ENCODE measurements around the gene THEMIS2. TPM values are rescaled to one million over a fixed set of nuclear protein-coding genes. Genes with fewer than 3 reads are reported as not detected.

The THEMIS2 gene
- total and polyA plus RNA-seq, 2 of the 13 experiments (the other 11 are each of a cell fraction or from before 2014, with no cell fraction given): 0.38 to 1.5 TPM

GRCh38 chr1:27824411-27824810, 47.9 kb upstream of the THEMIS2 start:
- no peak overlapping the region for H3K9ac ChIP-seq (ENCODE audit: insufficient read depth, low read depth, low read length)
- DNase-seq (ENCODE audit: low spot score) (no peak), FAIRE-seq (no peak), ATAC-seq (no peak)
- POLR2A ChIA-PET: no interaction called here
- no TSS peak for BruUV-seq (replicated peaks)
- WGBS (ENCODE audit: low lambda C conversion rate): 99% methylated on average over 4 of the region's 4 CpGs
- in situ Hi-C loops (cut with HindIII; ENCODE audit: extremely low pct_ligation_motif_present, low pct_unique_long_range_greater_than_20kb) (no loop called here), intact Hi-C loops (cut with micrococcal nuclease; ENCODE audit: unreplicated experiment) (no loop called here)
- no peak overlapping the region for H3K27ac ChIP-seq (ENCODE audit: extremely low read length, insufficient read depth, low read length)
- no peaks in the 10 kb centered on the region for H3K79me2 ChIP-seq (ENCODE audit: insufficient read depth, low read length)
- H3K4me2 ChIP-seq (ENCODE audit: low read depth, low read length): no peak overlapping the region
- peaks cover 0 to 7% of the 10 kb centered on the region in 2 experiments; a peak in 2 of 5 replicates for H3K36me3 ChIP-seq (replicated peaks in 1 of 2; ENCODE audit: control insufficient read depth in 1 of 2, insufficient read depth in 2 of 2, low read length in 2 of 2)
- H3K4me3 ChIP-seq (replicated peaks in 1 of 3; ENCODE audit: insufficient read depth in 1 of 3, low read depth in 2 of 3, low read length in 3 of 3): no peak overlapping the region
- H2AFZ ChIP-seq (ENCODE audit: low read length): no peak overlapping the region
- peaks cover 17% of the 10 kb centered on the region for H3K4me1 ChIP-seq (ENCODE audit: insufficient read depth, low read length)
- CTCF ChIA-PET (ENCODE audit: low intra/inter-chr PET ratio, low total read pairs): no interaction called here
- TF ChIP-seq, protein P1, sequence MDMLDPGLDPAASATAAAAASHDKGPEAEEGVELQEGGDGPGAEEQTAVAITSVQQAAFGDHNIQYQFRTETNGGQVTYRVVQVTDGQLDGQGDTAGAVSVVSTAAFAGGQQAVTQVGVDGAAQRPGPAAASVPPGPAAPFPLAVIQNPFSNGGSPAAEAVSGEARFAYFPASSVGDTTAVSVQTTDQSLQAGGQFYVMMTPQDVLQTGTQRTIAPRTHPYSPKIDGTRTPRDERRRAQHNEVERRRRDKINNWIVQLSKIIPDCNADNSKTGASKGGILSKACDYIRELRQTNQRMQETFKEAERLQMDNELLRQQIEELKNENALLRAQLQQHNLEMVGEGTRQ (IDR thresholded peaks at IDR 0.05; ENCODE audit: low read depth, low read length): no peak
- TF ChIP-seq, protein P1 (CRISPR knock-in tag; IDR thresholded peaks at IDR 0.05; ENCODE audit: borderline replicate concordance): no peak
- TF ChIP-seq PRDM4 (CRISPR knock-in tag; IDR thresholded peaks at IDR 0.05; ENCODE audit: borderline replicate concordance) (no peak), NFE2L2 (IDR thresholded peaks at IDR 0.05; ENCODE audit: low read length) (peak; percentile 65), NFYC (CRISPR knock-in tag; IDR thresholded peaks at IDR 0.05) (no peak), EHMT2 (IDR thresholded peaks at IDR 0.05; ENCODE audit: borderline replicate concordance, low read depth, low read length) (no peak)
- no peaks in the 10 kb centered on the region for H3K27me3 ChIP-seq (ENCODE audit: control insufficient read depth in 1 of 2, insufficient read depth in 2 of 2, low read length in 2 of 2)
- no peaks in the 10 kb centered on the region for H4K20me1 ChIP-seq (ENCODE audit: insufficient read depth, low read length)
- H3K9me3 ChIP-seq (ENCODE audit: low read length): no peaks in the 10 kb centered on the region

Measured in HepG2 (cell line).